ENCODE measurements around the gene TICAM1.
"Not testable (repeated sequence)": the region's sequence is repeated elsewhere in the genome, so short reads cannot be mapped to it uniquely, and the experiment has no call there.

The TICAM1 gene

DNA sequence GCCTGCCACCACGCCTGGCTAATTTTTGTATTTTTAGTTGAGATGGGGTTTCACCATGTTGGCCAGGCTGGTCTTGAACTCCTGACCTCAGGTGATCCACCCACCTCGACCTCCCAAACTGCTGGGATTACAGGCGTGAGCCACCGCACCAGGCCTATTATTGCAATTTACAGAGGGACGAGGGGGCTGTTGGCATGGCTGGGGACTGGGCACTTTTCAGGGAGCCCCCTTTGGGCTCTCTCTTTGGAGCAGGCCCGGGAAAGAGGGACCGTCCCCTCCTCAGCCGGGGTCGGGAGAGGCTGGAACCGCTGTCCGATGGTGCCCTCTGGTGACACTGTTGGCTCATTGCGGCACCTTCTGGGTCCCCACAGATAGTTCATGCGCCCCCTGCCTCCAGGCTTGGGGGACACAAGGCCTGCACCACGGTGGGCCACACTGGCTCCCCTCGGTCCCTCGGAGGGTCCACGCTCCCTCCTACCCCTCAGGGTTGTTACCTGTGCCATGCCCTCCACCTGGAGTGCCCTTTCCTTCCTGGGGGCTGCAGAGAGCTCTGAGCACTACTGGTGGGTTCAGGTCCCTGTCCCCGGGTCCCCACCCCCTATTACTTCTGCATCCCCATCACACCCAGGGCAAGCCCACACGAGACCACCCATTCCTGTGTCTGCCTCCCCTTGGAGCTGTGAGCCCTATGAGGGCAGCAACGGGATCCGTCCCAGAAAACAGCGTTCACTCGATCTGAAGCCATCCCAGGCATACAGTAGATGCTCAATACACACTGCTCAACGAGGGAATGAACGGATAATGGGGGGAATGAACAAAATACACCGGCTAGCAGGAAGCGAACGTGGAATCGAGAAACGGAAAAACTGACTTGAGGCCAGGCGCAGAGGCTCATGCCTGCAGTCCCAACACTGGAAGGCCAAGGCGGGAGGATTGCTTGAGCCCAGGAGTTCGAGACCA is 27.5 kb downstream of the TICAM1 start:
- DNase-seq = peak; percentile 49

DNA sequence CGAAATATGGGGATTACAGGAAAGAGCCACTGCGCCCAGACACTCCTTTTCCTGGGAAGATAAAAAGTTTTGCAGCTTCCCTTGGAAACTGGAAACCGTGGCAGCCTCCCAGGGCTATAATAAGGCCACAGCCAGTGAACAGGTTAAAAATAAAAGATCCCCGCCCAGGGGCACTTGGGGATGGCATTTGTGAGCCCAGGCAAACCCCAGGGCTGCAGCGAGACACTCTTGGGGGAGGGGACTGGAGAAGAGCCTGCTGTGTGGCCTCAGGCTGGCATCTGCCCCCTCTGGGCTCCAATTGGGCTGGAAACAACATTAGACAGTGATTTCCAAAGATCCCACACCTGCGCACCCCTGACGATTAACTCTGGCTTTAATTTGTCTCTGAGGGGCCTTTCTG is 28.8 kb downstream of the TICAM1 start:
- no peak for DNase-seq

DNA sequence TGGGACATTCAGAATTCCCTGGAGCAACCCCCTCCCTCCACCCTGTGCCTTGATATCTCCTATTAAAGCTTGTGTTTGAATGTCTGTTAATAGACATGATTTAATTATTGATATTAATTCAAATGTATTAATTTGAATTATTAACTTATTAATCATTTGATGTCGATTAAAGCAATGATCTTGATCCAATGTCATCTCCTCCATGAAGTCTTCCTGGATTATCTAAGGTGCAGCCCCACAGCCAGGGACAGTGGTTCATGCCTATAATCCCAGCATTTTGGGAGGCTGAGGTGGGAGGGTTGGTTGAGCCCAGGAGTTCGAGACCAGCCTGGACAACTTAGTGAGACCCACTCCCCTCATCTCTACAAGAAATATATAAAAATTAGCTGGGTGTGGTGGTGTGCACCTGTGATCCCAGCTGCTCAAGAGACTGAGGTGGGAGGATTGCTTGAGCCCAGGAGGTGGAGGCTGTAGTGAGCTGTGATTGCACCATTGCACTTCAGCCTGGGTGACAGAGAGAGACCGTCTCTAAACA is 30.4 kb downstream of the TICAM1 start:
- no peak for DNase-seq

DNA sequence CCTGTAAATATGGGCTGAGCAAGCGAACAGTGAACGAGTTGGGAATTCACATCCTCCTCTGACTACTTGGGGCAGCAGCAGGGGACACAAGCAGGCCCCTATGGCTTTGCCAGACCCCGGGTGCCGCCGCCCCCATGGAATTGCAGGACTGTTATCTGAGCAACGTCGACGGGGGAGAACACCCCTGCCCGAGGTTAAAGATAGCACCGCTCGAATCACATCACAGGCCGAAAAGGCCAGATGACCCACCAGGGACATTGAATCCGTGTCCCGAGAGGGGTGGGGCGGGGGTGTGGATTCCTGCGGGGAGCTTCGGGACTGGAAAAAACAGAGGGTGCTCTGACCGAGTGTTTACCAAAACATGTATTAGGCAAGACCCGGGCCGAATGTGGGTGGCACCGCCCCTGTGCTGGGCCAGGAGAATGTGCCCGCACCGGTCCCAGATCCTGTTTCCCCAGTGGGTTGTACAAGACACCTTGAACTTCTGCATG is 30.9 kb downstream of the TICAM1 start:
- DNase-seq = no peak

DNA sequence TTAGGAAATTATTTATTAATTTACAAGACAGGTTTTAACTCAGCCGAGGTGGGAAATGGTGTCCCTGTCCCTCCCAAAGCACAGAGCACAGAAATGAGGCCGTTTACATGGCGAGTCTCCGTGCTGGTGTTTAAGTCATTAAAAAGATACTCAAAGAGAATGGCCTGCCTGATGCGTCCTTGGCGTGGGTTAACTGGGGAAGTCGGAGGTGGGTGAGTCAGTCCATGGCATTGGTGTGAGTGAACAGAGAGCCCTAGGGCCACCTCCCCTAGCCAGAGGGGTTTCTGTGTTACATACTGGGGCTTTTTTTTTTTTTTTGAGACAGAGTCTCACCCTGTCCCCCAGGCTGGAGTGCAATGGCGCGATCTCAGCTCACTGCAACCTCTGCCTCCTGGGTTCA is 36.1 kb downstream of the TICAM1 start:
- DNase-seq = no peak

DNA sequence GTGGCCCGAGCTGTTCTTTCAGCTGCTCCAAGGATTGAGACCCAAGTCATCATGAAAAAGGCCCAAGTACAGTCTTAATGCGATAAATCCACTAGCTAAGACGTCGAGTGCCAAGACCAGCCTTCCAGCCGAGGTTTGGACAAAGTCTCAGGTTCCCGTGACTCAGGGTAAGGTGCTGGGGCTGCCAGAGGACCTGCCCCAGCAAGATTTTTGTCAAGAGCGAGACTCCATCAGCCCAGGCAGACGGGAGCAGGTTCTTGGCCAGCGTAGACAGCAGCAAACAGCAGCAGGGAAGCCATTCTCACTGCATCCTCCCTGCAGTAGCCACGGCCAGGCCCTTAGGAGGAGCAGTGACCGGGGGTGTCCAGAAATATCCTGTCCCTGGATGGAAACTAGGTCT is 36.5 kb downstream of the TICAM1 start:
- DNase-seq = no peak

DNA sequence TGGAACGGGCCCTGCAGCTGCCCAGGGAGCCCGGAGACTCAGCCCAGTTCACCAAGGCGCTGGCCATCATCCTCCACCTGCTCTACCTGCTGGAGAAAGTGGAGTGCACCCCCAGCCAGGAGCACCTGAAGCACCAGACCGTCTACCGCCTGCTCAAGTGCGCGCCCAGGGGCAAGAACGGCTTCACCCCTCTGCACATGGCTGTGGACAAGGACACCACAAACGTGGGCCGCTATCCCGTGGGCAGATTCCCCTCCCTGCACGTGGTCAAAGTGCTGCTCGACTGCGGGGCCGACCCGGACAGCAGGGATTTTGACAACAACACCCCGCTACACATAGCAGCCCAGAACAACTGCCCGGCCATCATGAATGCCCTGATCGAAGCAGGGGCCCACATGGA is 38.2 kb downstream of the TICAM1 start:
- not testable (repeated sequence) for DNase-seq

DNA sequence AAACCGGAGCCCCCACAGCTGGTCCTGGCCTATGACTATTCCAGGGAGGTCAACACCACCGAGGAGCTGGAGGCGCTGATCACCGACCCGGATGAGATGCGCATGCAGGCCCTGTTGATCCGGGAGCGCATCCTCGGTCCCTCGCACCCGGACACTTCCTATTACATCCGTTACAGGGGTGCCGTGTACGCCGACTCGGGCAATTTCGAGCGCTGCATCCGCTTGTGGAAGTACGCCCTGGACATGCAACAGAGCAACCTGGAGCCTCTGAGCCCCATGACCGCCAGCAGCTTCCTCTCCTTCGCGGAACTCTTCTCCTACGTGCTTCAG is 38.7 kb downstream of the TICAM1 start:
- not testable (repeated sequence) for DNase-seq

DNA sequence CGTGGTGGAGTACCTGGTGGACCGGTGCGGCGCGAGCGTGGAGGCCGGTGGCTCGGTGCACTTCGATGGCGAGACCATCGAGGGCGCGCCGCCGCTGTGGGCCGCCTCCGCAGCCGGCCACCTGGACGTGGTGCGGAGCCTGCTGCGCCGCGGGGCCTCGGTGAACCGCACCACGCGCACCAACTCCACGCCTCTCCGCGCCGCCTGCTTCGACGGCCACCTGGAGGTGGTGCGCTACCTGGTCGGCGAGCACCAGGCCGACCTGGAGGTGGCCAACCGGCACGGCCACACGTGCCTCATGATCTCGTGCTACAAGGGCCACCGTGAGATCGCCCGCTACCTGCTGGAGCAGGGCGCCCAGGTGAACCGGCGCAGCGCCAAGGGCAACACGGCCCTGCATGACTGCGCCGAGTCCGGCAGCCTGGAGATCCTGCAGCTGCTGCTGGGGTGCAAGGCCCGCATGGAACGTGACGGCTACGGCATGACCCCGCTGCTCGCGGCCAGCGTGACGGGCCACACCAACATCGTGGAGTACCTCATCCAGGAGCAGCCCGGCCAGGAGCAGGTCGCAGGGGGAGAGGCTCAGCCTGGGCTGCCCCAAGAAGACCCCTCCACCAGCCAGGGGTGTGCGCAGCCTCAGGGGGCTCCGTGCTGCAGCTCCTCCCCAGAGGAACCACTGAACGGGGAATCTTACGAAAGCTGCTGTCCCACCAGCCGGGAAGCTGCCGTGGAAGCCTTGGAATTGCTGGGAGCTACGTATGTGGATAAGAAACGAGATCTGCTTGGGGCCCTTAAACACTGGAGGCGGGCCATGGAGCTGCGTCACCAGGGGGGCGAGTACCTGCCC is 39.3 kb downstream of the TICAM1 start:
- DNase-seq = not testable (repeated sequence)

DNA sequence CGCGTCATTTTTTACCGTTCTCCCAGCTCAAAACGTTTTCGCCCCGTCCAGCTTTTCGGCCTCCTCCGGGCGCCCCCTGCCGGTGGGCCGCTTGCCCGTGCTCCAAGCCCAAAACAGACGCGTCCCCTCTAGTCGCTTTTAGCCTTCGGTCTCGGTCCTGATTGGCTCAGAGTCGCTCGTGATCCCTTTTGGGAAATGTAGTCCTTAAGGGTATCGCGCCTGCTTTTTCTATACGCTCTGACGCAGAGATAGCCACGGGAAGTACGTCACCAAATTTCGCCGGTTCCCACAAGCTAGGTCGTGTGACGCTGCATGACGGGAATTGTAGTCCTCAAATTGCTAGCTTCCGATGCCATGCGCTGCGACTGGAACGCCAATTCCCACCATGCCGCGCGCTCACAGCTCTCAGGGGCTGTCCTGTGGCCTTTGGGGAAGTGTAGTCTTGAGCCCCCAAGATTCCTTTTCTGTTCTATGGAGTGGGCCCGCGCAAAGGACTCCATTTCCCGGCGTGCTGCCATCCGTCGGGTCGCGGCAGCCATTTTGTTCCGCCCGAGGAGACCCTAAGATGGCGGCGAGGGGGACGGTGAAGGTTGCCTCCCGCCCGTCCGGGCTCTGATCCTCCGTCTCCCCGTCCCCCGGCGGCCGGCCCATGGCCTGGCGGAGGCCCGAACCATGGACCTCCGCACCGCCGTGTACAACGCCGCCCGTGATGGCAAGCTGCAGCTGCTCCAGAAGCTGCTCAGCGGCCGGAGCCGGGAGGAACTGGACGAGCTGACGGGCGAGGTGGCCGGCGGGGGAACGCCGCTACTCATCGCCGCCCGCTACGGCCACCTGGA is 40.1 kb downstream of the TICAM1 start, which contains the start of gene FEM1A:
Gene FEM1A (plus strand): TSS at position 552 of the 836 bp plus-strand sequence. CDS start 121 bp downstream, at position 673.
- DNase-seq = peak; percentile 100

DNA sequence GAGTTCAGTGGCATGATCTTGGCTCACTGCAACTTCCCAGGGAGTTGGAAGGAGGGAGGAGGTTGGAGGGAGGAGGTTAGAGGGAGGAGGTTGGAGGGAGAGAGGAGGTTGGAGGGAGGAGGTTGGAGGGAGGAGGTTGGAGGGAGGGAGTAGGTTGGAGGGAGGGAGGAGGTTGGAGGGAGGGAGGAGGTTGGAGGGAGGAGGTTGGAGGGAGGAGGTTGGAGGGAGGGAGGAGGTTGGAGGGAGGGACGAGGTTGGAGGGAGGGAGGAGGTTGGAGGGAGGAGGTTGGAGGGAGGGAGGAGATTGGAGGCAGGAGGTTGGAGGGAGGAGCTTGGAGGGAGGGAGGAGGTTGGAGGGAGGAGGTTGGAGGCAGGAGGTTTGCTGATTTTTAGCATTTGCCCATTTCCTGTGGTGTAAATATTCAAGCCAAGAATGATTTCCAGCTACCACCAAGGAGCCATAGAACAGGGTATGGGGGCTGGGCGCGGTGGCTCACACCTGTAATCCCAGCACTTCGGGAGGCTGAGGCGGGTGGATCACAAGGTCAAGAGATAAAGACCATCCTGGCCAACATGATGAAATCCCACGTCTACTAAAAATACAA is 45.0 kb downstream of the TICAM1 start:
- not testable (repeated sequence) for DNase-seq

DNA sequence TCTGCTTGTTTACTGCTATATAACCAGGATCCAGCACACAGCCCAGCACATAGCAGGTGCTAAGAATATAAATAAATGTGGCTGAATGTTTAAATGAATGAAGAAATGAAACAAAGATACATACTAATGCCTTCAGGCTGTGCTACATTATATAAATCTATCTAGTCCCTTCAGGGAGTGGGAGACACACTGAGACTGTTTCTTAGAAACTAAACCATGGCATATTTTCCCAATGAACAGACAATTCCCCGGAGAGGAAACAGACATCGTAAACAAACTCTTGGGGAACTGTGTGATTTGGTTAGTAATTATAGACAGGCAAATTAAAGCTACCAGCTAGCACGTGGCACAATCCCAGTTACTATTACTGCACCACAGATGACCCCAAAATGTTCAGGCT is 49.7 kb downstream of the TICAM1 start:
- DNase-seq = peak; percentile 31

DNA sequence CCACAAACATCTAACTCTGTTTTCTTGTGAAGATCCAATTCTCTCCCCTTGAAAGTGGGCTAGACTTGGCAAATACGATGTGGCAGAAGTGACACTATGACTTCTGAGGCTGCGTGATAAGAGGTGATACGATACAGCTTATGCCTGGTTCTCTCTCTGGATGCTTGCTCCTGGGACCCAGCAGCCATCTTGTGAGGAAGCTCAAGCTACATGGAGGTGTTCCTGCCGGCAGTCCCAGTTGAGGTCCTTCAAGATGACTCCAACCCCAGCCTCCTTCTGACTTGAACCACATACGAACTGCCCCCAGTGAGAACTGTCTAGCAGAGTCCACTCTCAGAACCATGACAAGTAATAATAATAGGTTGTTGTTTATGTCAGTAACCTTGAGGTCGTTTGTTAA is 50.7 kb downstream of the TICAM1 start:
- no peak for DNase-seq

DNA sequence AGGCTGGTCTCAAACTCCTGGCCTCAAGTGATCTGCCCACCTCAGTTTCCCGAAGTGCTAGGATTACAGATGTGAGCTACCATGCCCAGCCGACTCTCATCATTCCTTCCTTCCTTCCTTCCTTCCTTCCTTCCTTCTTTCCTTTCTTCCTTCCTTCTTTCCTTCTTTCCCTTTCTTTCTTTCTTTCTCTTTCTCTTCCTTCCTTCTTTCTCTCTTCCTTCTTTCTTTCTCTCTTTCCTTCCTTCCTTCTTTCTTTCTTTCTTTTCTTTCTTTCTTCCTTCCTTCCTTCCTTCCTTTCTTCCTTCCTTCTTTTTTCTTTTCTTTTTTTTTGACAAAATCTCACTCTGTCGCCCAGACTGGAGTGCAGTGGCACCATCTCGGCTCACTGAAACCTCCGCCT is 53.4 kb downstream of the TICAM1 start:
- DNase-seq = not testable (repeated sequence)

DNA sequence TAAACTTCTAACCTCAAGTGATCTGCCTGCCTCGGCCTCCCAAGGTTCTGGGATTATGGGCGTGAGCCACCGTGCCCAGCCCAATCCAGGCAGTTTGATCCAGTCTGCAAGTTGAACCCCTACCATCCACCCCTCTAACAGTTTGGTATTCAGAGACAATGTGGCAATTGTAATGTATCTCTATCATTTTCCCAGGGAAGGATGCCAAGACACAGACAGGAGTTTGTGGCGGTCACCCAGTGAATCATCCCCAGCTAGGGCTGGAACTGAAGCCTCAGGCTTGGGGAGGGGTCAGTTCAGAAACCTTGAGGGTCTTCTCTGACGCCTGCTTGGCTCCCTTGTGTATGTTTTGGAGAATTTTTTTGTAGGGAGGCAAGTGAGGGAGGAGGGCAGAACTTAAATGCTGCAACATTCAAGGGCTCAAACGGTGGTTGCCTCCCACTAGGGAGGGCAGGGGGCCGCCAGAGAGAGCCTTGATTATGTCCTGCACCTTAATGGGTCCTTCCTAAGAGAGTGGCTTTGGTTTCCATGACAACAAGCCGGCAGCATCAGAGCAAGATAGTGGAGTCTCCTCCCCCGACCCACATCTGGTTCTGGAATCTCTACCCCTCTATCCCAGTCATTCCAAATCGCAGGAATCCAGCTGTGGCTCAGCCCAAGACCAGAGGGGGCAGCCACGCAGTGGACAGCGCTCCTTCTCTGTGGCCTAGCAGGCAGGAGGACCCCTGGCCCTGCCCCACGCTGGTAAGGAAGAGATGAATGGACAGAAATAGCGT is 54.9 kb downstream of the TICAM1 start:
- no peak for DNase-seq

DNA sequence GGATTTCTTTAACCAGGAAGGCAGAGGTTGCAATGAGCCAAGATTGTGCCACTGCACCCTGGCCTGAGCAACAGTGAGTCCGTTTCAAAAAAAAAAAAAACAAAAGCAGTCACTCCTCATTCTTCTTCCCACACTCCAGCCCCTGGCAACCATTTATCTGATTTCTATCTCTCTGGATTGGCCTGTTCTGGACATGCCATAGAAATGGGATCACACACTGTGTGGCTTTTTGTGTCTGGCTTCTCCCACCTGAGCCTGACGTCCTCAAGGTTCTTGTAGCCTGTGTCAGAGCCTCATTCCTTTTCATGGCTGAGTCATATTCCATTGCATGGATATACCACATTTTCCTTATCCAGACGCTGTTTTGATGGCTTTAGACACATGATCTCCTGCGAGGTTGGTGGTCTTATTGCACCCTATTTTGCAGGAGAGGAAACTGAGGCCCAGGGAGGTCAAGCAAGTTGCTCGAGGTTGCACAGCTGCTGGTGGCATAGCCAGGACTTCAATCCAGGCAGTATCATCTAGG is 55.8 kb downstream of the TICAM1 start:
- DNase-seq = no peak

DNA sequence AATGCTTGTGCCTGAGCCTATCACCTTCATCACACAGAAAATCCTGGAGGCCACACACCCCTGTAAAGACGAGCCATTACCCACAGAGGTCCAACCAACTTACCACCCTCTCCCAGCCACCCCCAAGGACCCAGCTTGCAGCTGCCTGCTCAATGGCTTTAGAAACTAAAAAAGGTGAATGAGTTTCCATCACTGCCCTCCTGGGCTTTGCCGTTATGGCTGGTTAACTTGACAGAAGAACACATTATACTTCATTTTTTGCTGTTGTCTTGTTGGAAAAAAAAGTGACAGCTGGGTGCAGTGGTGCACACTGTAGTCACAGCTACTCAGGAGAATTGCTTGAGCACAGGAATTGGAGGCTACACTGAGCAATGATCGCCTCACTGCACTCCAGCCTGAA is 57.4 kb downstream of the TICAM1 start:
- DNase-seq = no peak

DNA sequence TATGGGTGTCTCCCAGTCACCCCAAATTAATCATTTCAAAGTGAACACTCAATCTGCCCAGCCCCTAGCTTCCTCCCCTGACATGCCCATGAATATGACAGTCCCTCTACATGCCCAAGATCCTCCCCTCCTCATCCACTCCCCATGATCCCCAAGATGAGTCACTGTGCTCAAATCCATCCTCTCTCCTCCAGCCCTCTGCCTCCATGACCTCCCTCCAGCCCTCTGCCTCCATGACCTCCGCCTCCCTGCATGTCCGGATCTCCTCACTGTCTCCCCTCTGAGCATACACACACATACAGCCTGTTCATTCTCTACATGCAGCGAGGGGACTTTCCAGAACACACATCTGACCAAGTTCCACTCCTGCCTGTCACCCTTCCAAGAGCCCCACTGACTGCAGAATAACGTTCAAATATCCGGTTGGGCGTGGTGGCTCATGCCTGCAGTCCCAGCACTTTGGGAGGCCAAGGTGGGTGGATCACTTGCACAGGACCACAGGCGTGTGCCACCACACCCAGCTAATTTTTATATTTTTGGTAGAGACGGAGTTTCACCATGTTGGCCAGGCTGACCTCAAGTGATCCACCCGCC is 58.4 kb downstream of the TICAM1 start:
- no peak for DNase-seq

DNA sequence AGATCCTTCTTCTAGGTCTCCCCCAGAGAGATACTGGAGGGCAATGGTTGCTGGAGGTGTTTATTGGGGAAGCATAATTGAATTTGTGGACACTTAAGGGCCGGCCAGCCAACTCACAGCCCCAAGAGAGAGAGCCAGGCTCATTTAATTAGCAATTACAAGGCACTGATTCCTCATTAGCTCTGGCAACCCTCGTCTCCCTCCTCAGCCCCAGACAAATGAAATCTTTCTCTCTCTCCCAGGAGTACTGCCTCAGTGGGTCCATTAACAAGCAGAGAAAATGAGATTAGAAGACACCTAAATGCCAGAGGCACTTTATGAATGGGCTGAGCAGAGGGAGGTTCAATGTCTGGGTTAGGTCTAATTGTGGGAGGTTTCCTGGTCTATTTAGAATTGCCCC is 58.9 kb downstream of the TICAM1 start:
- DNase-seq = no peak

Data from COR-L47 (cell line).